AG04449 (cell line): ENCODE results near the gene PGBD1.

Source experiments
- CTCF ChIA-PET: fragments of 350-600 bp; formaldehyde crosslinking; extraction: SDS; loops from one replicate; lab custom pipeline; 2021; ENCODE audit warnings: antibody characterized with exemption; lab: Yijun Ruan, JAX
- POLR2A ChIA-PET: fragments of 400-600, 350-600 bp; formaldehyde crosslinking; extraction: SDS; loops from one replicate; lab custom pipeline; 2020; ENCODE audit warnings: antibody characterized with exemption, inconsistent platforms; lab: Yijun Ruan, JAX
- DNase-seq: peaks from one replicate; pipeline ENCODE4 v3.0.0-alpha.2; 2010; ENCODE audit warnings: low read depth, low spot score
- H3K4me3 ChIP-seq: 2 replicates; pipeline ENCODE4 v1.5.1; 2011; ENCODE audit warnings: low read depth, mild to moderate bottlenecking, control low read depth, low read length
- CTCF ChIP-seq: IDR thresholded peaks from one replicate; pipeline ENCODE4 v1.5.1; 2011; ENCODE audit warnings: mild to moderate bottlenecking, moderate library complexity, low read length, control low read depth, inconsistent platforms; ENCODE audit not compliant: insufficient read depth; ENCODE audit errors: missing control alignments

Gene PGBD1

DNA sequence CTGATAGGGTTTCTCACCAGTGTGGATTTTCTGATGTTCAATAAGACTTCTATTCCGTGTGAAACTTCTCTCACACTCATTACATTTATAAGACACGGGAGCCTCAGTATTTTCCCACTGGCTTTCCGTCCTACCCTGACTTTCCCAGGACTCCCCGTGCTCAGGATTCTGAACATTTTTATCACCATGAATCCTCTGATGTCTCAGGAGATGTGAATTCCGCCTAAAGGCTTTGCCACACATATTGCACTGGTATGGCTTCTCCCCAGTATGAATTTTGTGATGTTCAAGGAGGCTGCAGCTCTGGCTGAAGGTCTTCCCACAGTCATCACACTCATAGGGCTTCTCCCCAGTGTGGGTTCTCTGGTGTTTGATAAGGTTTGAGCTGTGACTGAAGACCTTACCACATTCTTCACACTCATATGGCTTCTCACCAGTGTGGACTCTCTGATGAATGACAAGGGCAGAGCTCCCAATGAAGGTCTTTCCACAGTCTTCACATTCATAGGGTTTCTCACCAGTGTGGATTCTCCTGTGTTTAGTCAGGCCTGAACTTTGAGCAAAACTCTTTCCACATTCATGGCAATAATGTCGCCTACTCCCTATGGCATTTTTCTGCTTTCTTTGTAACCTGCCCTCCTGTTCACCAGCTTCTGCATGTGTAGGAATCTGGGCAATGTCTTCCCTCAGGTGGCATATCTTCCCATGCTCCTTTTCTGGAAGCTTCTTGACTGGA is 36.0 kb upstream of the PGBD1 start:
- DNase-seq, result no peak
- no peak for TF ChIP-seq CTCF
- H3K4me3 ChIP-seq, result no peak overlapping the region
- CTCF ChIA-PET, result no interaction called here
- POLR2A ChIA-PET, result no interaction called here

GRCh38 chr6:28248916-28249315 is 32.5 kb upstream of the PGBD1 start:
- H3K4me3 ChIP-seq, result no peak overlapping the region
- no peak for DNase-seq
- POLR2A ChIA-PET, result no interaction called here
- CTCF ChIA-PET, result no interaction called here
- no peak for TF ChIP-seq CTCF

DNA sequence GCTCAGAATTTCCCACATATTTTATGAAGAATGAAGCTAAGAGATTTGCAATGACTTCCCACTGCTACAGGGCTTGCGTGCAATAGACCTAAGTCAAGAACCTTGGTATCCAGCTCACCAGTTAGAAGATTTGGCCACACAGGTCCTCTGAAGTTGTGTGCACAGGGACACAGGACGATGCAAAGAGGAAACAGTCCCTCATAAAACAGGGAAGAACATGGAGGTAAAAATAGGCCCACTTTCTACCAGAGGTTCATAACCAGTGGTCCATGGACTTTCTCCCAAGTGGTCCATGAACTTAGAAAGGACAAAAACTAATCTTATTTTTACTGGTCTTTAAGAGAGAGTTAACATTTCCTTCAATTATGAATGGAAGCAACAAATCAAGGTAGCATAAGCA is 30.6 kb upstream of the PGBD1 start:
- H3K4me3 ChIP-seq, result peak overlapping the region; percentile 85
- ChIA-PET POLR2A (no interaction called here), CTCF (no interaction called here)
- DNase-seq, result no peak
- no peak for TF ChIP-seq CTCF

GRCh38 chr6:28251661-28252008 is 29.7 kb upstream of the PGBD1 start:
- DNase-seq, result no peak
- ChIA-PET POLR2A (interaction anchor here (1.0 to 1.8 kb wide), 5 partner anchors 15 to 110 kb away, joined by 3 to 17 read pairs (median 5); partner anchors contain the start of genes PGBD1, ZKSCAN8 and ZSCAN26), CTCF (interaction anchor here (1.1 to 1.2 kb wide), 2 partner anchors 31 to 104 kb away, joined by 3 to 4 read pairs; no protein-coding TSS in a partner anchor)
- no peak for TF ChIP-seq CTCF
- peak overlapping the region; percentile 85 for H3K4me3 ChIP-seq

DNA sequence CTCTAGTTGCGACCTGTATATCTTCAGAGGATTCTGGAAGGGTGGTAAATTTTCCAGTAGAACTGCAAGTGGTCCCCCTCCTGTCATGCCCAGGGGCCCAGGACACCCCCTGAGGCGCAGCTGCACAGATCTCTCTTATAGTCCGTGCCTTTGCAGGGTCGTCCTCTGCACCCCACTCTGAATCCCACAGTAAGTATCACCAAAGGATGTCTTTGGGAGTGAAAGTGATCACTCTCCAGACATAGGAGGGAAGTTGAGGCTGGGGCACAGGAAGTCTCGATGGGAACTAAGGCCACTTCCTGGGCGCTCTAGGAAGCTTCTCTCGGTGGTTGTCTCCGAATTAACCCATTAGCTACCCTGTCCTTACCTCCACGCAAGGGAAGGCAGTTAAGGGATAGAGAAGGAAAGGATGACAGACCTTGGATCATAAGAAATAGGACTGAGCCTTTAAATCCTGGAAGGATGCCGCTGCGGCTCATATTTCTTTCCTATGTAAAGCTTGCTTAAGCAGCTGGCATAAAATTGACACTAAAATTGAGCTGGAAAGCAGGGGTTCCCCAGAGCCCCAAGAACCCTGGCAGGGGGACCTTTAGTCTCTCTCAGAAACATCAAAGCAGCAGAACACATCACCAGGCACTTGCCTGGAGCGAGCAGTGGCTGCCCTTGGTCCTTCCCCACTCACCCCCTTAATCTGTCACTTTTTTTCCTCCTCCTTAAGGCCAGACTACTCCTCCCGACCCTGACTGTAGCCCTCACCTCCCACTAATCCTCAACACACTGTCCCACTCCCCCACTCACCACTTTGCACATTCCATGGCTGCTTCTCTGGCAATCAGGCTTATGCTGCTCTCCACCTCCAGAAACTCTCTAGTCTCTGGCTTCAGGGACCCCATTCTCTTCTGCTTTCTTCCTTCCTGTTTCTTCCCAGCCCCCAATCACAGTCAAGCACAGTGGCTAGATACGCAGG is 29.1 kb upstream of the PGBD1 start, which contains the start of gene ZKSCAN4:
TSS of gene ZKSCAN4 (minus strand) at position 261 of the 967 bp plus-strand sequence. CDS start 289 bp downstream, outside the sequence.
- peak; percentile 58 for DNase-seq
- no peak for TF ChIP-seq CTCF
- peak within 1 kb of the TSS; percentile 85 for H3K4me3 ChIP-seq
- CTCF ChIA-PET, result interaction anchor here (0.9 to 1.4 kb wide), 5 partner anchors 8 to 104 kb away, joined by 3 to 4 read pairs (median 3); no protein-coding TSS in a partner anchor
- POLR2A ChIA-PET, result interaction anchor here (0.6 to 1.8 kb wide), 7 partner anchors 9 to 116 kb away, joined by 3 to 17 read pairs (median 5); partner anchors contain the start of genes PGBD1, ZKSCAN8 and ZSCAN26
